HCT116 (cell line): ENCODE data around the gene ANXA8.

Experiments used
- CEBPB ChIP-seq: IDR thresholded peaks from 2 replicates; pipeline ENCODE4 v1.6.1; 2012; ENCODE audit warnings: low read depth
- CTCF ChIP-seq, 3 experiments: fragments of 200-600 bp in 1 of 3; sonication (generic) in 1 of 3; IDR thresholded peaks in 2 of 3; conservative IDR thresholded peaks in 1 of 3; 2 replicates each; pipeline ENCODE4 v1.5.1; 2012 to 2017; ENCODE audit warnings: low read depth in 2 of 3, low read length in 2 of 3, antibody characterized with exemption in 1 of 3, borderline replicate concordance in 1 of 3, control low read depth in 1 of 3, mild to moderate bottlenecking in 1 of 3, mixed read lengths in 1 of 3, mixed run types in 1 of 3, moderate library complexity in 1 of 3; ENCODE audit not compliant: insufficient read depth in 1 of 3

GRCh38 chr10:47457528-47457820 is 26.4 kb downstream of the ANXA8 start:
- TF ChIP-seq CEBPB = no peak
- no peak for TF ChIP-seq CTCF (IDR thresholded peaks at IDR 0.05 in 2 of 3, conservative IDR thresholded peaks at IDR 0.05 in 1 of 3; ENCODE audit: borderline replicate concordance in 1 of 3, insufficient read depth in 1 of 3, low read depth in 2 of 3, low read length in 2 of 3)
